HepG2 (cell line): ENCODE data around the gene ABRACL.

Experiments
- DPF2 ChIP-seq: sonication (generic); formaldehyde crosslinking; IDR thresholded peaks from 2 replicates; pipeline ENCODE4 v1.4.0; 2020; ENCODE audit warnings: mild to moderate bottlenecking, low read depth, missing genetic modification reagents, borderline replicate concordance
- ETV6 ChIP-seq: sonication (generic); formaldehyde crosslinking; conservative IDR thresholded peaks from 2 replicates; pipeline ENCODE4 v1.4.0; 2020; ENCODE audit warnings: missing genetic modification reagents
- FOSL2 ChIP-seq: sonication (generic); formaldehyde crosslinking; IDR thresholded peaks from 2 replicates; pipeline ENCODE4 v1.4.0; 2020; ENCODE audit warnings: missing genetic modification reagents
- NFYB ChIP-seq: sonication (generic); formaldehyde crosslinking; IDR thresholded peaks from 2 replicates; pipeline ENCODE4 v1.4.0; 2020; ENCODE audit warnings: missing genetic modification reagents
- TARDBP ChIP-seq: sonication (generic); formaldehyde crosslinking; IDR thresholded peaks from 2 replicates; pipeline ENCODE4 v1.8.0; 2022; ENCODE audit warnings: mild to moderate bottlenecking, missing genetic modification reagents
- ZNF138 ChIP-seq: sonication (generic); formaldehyde crosslinking; IDR thresholded peaks from 2 replicates; pipeline ENCODE4 v1.5.0; 2020; ENCODE audit warnings: mild to moderate bottlenecking, low read depth, missing genetic modification reagents
- ZNF160 ChIP-seq: sonication (generic); formaldehyde crosslinking; IDR thresholded peaks from 2 replicates; pipeline ENCODE4 v1.8.0; 2022; ENCODE audit warnings: mild to moderate bottlenecking, inconsistent platforms, missing genetic modification reagents
- TF ChIP-seq, protein P1 (sequence below): IDR thresholded peaks from 2 replicates; pipeline ENCODE4 v1.6.1; 2012; ENCODE audit warnings: inconsistent platforms
- TF ChIP-seq, protein P2 (sequence below): conservative IDR thresholded peaks from 2 replicates; pipeline ENCODE4 v1.6.1; 2018; ENCODE audit warnings: missing genetic modification reagents
- TF ChIP-seq, protein P3 (sequence below): IDR thresholded peaks from 2 replicates; pipeline ENCODE4 v1.6.1; 2016; ENCODE audit warnings: low read depth, borderline replicate concordance

DNA sequence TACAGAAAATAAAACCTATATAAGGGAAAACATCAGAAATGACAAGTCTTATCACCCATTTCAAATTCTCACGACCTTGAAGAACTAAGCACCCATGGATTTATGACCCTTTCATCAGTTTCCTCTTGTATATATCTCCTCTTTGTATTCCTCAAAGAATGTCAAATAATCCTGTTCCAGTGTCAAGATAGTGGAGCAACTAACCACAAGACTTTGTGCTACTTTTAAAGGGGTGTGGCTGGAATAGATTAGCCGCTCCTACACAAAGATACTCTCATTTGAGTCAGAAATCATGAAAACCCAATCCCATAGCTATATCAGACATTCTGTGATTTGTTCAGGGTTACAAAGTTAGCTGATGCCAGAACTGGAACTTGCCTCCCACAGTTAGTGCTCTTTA lies 47.1 kb upstream of the ABRACL start:
- TF ChIP-seq, protein P1, sequence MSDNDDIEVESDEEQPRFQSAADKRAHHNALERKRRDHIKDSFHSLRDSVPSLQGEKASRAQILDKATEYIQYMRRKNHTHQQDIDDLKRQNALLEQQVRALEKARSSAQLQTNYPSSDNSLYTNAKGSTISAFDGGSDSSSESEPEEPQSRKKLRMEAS, result no peak
- TF ChIP-seq DPF2 (CRISPR knock-in tag) (no peak), ZNF138 (no peak), FOSL2 (no peak), ZNF160 (CRISPR knock-in tag) (no peak), NFYB (CRISPR knock-in tag) (no peak), TARDBP (CRISPR knock-in tag) (no peak), ETV6 (CRISPR knock-in tag) (no peak)
- TF ChIP-seq, protein P2, sequence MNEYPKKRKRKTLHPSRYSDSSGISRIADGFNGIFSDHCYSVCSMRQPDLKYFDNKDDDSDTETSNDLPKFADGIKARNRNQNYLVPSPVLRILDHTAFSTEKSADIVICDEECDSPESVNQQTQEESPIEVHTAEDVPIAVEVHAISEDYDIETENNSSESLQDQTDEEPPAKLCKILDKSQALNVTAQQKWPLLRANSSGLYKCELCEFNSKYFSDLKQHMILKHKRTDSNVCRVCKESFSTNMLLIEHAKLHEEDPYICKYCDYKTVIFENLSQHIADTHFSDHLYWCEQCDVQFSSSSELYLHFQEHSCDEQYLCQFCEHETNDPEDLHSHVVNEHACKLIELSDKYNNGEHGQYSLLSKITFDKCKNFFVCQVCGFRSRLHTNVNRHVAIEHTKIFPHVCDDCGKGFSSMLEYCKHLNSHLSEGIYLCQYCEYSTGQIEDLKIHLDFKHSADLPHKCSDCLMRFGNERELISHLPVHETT, result no peak
- TF ChIP-seq, protein P3, sequence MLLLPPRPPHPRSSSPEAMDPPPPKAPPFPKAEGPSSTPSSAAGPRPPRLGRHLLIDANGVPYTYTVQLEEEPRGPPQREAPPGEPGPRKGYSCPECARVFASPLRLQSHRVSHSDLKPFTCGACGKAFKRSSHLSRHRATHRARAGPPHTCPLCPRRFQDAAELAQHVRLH, result no peak
